Adrenal gland (tissue), 12 donors: ENCODE measurements around the gene PAPSS1. TPM values are rescaled to one million over a fixed set of nuclear protein-coding genes. Genes with fewer than 3 reads are reported as not detected.

Experiments
- DNase-seq, 7 donors: peaks; one replicate each; pipeline ENCODE4 v3.0.0-alpha.2; 2019 to 2020
- H3K27ac ChIP-seq, 5 donors: fragments of 200-600 bp; sonication (generic) in 4 of 5; 1 replicate in 3 of 5; 2 replicates in 2 of 5; pipeline versions ENCODE4 v1.5.1 to v1.8.0; 2016 to 2020; ENCODE audit warnings: mild to moderate bottlenecking in 1 of 5
- H3K27me3 ChIP-seq: fragments of 200-600 bp; 2 replicates; pipeline ENCODE4 v1.8.0; 2021
- H3K36me3 ChIP-seq, 2 donors: fragments of 200-600 bp; replicated peaks in 1 of 2; 1 replicate in 1 of 2; 2 replicates in 1 of 2; pipeline versions ENCODE4 v1.5.1 to v1.8.0; 2018 to 2022
- H3K4me1 ChIP-seq, 2 donors: fragments of 200-600 bp; replicated peaks in 1 of 2; 1 replicate in 1 of 2; 2 replicates in 1 of 2; pipeline versions ENCODE4 v1.5.1 to v1.8.0; 2018 to 2021
- H3K4me3 ChIP-seq, 4 donors: fragments of 200-600 bp; sonication (generic) in 3 of 4; one replicate each; pipeline ENCODE4 v1.5.1; 2016 to 2018
- H3K9me3 ChIP-seq, 3 donors: fragments of 200-600 bp; sonication (generic) in 1 of 3; replicated peaks in 1 of 3; 1 replicate in 2 of 3; 2 replicates in 1 of 3; pipeline versions ENCODE4 v1.5.1 to v1.8.0; 2016 to 2021
- POLR2A ChIP-seq, 2 donors: fragments of 450-650 bp; IDR thresholded peaks; one replicate each; pipeline ENCODE4 v1.6.1; 2017; ENCODE audit warnings: antibody characterized with exemption in 2 of 2, mild to moderate bottlenecking in 2 of 2, moderate library complexity in 1 of 2
- WGBS, 4 donors: extraction: QIAGEN DNeasy Blood & Tissue Kit in 2 of 4; methylation state at CpG; one replicate each; pipeline versions ENCODE4 v1.1.5 to v1.1.7; 2013 to 2017; 5-methylcytosine and 5-hydroxymethylcytosine counted together
- intact Hi-C, 2 donors: fragments of 100-400 bp; cut with DNase I; formaldehyde crosslinking; loops; one replicate each; pipeline versions ENCODE4 v1.14.1 to v1.15.0; 2022 to 2023
- polyA plus RNA-seq, 3 donors: library from polyadenylated mRNA; stranded (reverse); fragments of 200-250 nt in 2 of 3; fragments of 350-450 nt in 1 of 3; fragmentation: Illumina TruSeq in 1 of 3; extraction: RNeasy Lipid Tissue Mini Kit (QIAGEN cat#74804) in 1 of 3; gene quantifications; one replicate each; pipeline ENCODE4 v1.2.3, GENCODE V29; 2013 to 2014
- total RNA-seq, 9 donors: library from RNA; depleted of rRNA in 4 of 9; stranded (reverse); fragments of >200 nt in 4 of 9; fragments of 120-200 nt in 1 of 9; fragmentation: NEBNext Ultra II Directional in 1 of 9; extraction: Animal tissue kit (Norgen Biotek cat#: 25700) in 1 of 9; gene quantifications; one replicate each; pipeline versions ENCODE4 v1.1.0 to v1.2.4, GENCODE V29; 2013 to 2023
- TF ChIP-seq, protein P1 (sequence below), 6 experiments: fragments of 450-650 bp in 4 of 6; fragments of 200-600 bp in 2 of 6; sonication (generic) in 1 of 6; IDR thresholded peaks; 1 replicate in 5 of 6; 2 replicates in 1 of 6; pipeline versions ENCODE4 v1.5.1 to v1.8.0; 2016 to 2021; ENCODE audit warnings: antibody characterized with exemption in 6 of 6, mild to moderate bottlenecking in 2 of 6, moderate library complexity in 1 of 6
- donor health status: healthy with polysubstance abuse.
- donor health status: Bipolar disorder and iron deficiency.
- donor health status: DM: yes; HTN: yes; CAD: no.
- donor health status: DM: no; HTN: no; CAD: no.
- donor health status: DM: no; HTN: no; CAD: no.
- donor health status: DM: yes; HTN: yes; CAD: no.

PAPSS1 gene
- total and polyA plus RNA-seq, 12 donors: 13.1 to 22.6 (median 17.4) TPM

DNA sequence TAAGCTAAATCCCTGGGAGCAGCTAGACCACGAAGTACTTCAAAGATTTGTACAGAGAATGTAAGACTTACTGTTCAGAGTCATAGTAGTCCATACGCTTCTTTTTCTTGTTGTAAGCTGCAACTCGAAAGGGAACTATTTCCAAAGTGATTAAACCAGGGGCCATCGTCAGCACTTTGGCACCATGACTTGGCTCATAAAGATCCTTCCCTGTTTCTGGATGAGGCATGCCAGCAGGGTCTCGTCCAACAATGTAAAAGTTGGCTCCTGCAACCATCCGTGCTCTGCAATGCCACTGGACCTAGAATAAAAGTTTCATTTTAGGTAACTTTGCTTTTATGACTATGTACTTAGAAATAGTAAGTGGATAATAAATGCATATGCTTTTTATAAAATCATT, 88.5 kb downstream of the PAPSS1 start:
- no peaks in the 10 kb centered on the region for H3K36me3 ChIP-seq
- no peaks in the 10 kb centered on the region for H3K4me1 ChIP-seq
- H3K4me3 ChIP-seq: no peak overlapping the region
- no peak overlapping the region for H3K27ac ChIP-seq
- TF ChIP-seq POLR2A (IDR thresholded peaks at IDR 0.05): no peak
- TF ChIP-seq, protein P1, sequence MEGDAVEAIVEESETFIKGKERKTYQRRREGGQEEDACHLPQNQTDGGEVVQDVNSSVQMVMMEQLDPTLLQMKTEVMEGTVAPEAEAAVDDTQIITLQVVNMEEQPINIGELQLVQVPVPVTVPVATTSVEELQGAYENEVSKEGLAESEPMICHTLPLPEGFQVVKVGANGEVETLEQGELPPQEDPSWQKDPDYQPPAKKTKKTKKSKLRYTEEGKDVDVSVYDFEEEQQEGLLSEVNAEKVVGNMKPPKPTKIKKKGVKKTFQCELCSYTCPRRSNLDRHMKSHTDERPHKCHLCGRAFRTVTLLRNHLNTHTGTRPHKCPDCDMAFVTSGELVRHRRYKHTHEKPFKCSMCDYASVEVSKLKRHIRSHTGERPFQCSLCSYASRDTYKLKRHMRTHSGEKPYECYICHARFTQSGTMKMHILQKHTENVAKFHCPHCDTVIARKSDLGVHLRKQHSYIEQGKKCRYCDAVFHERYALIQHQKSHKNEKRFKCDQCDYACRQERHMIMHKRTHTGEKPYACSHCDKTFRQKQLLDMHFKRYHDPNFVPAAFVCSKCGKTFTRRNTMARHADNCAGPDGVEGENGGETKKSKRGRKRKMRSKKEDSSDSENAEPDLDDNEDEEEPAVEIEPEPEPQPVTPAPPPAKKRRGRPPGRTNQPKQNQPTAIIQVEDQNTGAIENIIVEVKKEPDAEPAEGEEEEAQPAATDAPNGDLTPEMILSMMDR (IDR thresholded peaks at IDR 0.05): no peak
- intact Hi-C loops: no loop called here
- DNase-seq: no peak
- no peaks in the 10 kb centered on the region for H3K9me3 ChIP-seq
- H3K27me3 ChIP-seq: no peaks in the 10 kb centered on the region
- 90 to 95% (median 92%) methylated on average over 6 of the region's 6 CpGs for WGBS, 4 donors

DNA sequence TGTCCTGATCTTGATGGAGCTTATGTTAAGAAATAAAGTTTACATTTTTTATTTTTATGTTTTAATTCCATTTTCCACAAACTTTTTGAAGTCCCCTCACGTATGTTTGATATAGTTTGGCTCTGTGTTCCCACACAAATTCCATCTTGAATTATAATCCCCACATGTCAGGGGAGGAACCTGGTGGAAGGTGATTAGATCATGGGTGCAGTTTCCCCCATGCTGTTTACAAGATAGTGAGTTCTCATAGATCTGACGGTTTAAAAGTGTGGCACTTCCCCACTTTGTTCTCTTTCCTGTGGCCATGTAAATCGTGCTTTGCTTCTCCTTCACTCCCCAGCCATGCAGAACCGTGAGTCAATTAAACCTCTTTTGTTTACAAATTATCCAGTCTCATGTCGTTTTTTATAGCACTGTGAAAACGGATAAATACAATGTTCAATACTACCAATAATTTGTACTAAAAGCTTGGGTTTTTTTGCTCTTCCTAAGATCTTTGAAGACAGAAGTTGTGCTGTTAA, 89.8 kb downstream of the PAPSS1 start:
- no peaks in the 10 kb centered on the region for H3K36me3 ChIP-seq
- no peaks in the 10 kb centered on the region for H3K4me1 ChIP-seq
- H3K27ac ChIP-seq: no peak overlapping the region
- H3K4me3 ChIP-seq: no peak overlapping the region
- 89 to 91% (median 89%) methylated on average over 6 of the region's 6 CpGs for WGBS, 4 donors
- DNase-seq: no peak
- TF ChIP-seq, protein P1 (IDR thresholded peaks at IDR 0.05): no peak
- TF ChIP-seq POLR2A (IDR thresholded peaks at IDR 0.05): no peak
- H3K27me3 ChIP-seq: no peaks in the 10 kb centered on the region
- no peaks in the 10 kb centered on the region for H3K9me3 ChIP-seq
- intact Hi-C loops: no loop called here

DNA sequence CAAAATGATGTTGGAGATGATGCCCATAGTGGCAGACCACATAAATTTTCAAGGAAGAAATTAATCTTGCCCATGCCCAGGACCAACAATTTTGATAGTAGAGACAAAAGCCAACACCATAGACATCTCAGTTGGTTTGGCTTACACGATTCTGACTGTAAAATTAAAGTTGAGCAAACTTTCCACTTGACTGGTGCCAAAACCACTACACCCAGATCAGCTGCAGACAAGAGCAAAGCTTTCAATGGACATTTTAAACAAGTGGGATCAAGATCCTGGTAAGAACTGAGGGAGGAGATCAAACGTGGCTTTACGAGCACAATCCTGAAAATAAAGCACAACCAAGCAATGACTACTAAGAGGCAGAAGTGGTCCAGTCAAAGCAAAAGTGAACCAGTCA, 90.7 kb downstream of the PAPSS1 start:
- Histone ChIP-seq H3K27ac (no peak overlapping the region), H3K4me1 (no peaks in the 10 kb centered on the region), H3K4me3 (no peak overlapping the region), H3K9me3 (no peaks in the 10 kb centered on the region), H3K36me3 (no peaks in the 10 kb centered on the region), H3K27me3 (no peaks in the 10 kb centered on the region)
- DNase-seq: no peak
- intact Hi-C loops: no loop called here
- WGBS, 4 donors: 83 to 87% (median 85%) methylated on average over 3 of the region's 3 CpGs
- no peak for TF ChIP-seq POLR2A (IDR thresholded peaks at IDR 0.05)
- TF ChIP-seq, protein P1 (IDR thresholded peaks at IDR 0.05): no peak

DNA sequence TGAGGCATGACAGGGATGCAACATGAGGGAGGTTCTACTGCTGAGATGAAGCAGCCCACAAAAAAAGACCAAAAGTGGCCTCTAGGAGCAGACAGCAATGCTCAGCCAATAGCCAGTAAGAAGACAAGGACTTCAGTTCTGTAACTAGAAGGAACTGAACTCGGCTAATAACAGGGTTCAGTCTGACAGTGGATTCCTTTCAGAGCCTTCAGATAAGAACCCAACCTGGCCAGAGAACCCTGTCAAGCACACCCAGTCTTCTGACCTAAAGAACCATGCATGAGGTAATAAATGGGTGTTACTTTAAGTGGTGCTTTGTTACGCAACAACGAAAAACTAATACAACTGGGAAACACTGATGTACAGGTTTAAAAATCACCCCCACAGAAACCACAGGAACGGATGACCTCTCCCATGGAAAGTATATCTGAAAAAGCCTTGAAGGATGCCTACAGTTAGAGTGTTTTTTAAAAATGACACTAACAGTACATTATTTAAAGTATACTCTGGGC, 94.6 kb downstream of the PAPSS1 start:
- Histone ChIP-seq H3K27ac (no peak overlapping the region), H3K4me3 (no peak overlapping the region), H3K36me3 (no peaks in the 10 kb centered on the region), H3K9me3 (no peaks in the 10 kb centered on the region), H3K27me3 (no peaks in the 10 kb centered on the region), H3K4me1 (no peaks in the 10 kb centered on the region)
- intact Hi-C loops: no loop called here
- WGBS, 4 donors: 97 to 100% (median 98%) methylated on average over 4 of the region's 4 CpGs
- TF ChIP-seq POLR2A (IDR thresholded peaks at IDR 0.05): no peak
- TF ChIP-seq, protein P1 (IDR thresholded peaks at IDR 0.05): no peak
- no peak for DNase-seq
